Tibial nerve (tissue), 4 donors: ENCODE data around the gene FGGY. TPM values are rescaled to one million over a fixed set of nuclear protein-coding genes. Genes with fewer than 3 reads are reported as not detected.

Experiments used
- DNase-seq, 2 donors: peaks; one replicate each; pipeline ENCODE4 v3.0.0-alpha.2; 2019; ENCODE audit warnings: low spot score in 2 of 2
- H3K27ac ChIP-seq, 4 donors: fragments of 200-600 bp; sonication (generic) in 3 of 4; one replicate each; pipeline ENCODE4 v1.5.1; 2017 to 2019; ENCODE audit warnings: mild to moderate bottlenecking in 1 of 4
- H3K27me3 ChIP-seq, 2 donors: fragments of 200-600 bp; sonication (generic) in 1 of 2; one replicate each; pipeline versions ENCODE4 v1.5.1 to v1.6.0; 2017 to 2019
- H3K36me3 ChIP-seq, 3 donors: fragments of 200-600 bp; sonication (generic); one replicate each; pipeline ENCODE4 v1.5.1; 2018 to 2019
- H3K4me1 ChIP-seq, 4 donors: fragments of 200-600 bp; sonication (generic) in 3 of 4; one replicate each; pipeline ENCODE4 v1.5.1; 2017 to 2019
- H3K4me3 ChIP-seq, 4 donors: fragments of 200-600 bp; sonication (generic) in 3 of 4; one replicate each; pipeline ENCODE4 v1.5.1; 2017 to 2019; ENCODE audit warnings: mild to moderate bottlenecking in 1 of 4, moderate library complexity in 1 of 4
- H3K9me3 ChIP-seq, 4 donors: fragments of 200-600 bp; sonication (generic) in 3 of 4; one replicate each; pipeline ENCODE4 v1.5.1; 2017 to 2019
- CTCF ChIP-seq, 5 experiments: fragments of 200-600 bp in 3 of 5; fragments of 450-650 bp in 2 of 5; sonication (generic) in 3 of 5; IDR thresholded peaks; one replicate each; pipeline ENCODE4 v1.5.1; 2016 to 2019; ENCODE audit warnings: antibody characterized with exemption in 5 of 5, mild to moderate bottlenecking in 3 of 5, moderate library complexity in 2 of 5
- EP300 ChIP-seq, 2 donors: sonication (generic); formaldehyde crosslinking; IDR thresholded peaks; one replicate each; pipeline ENCODE4 v1.6.1; 2017; ENCODE audit warnings: antibody characterized with exemption in 2 of 2, mild to moderate bottlenecking in 1 of 2
- POLR2A ChIP-seq, 2 donors: fragments of 450-650 bp; IDR thresholded peaks; one replicate each; pipeline ENCODE4 v1.6.1; 2017; ENCODE audit warnings: antibody characterized with exemption in 2 of 2, mild to moderate bottlenecking in 2 of 2, moderate library complexity in 2 of 2
- WGBS, 2 donors: methylation state at CpG; one replicate each; pipeline ENCODE4 v1.1.5; 2018; 5-methylcytosine and 5-hydroxymethylcytosine counted together
- total RNA-seq, 4 donors: library from RNA; depleted of rRNA; stranded (reverse); fragments of >200 nt; gene quantifications; one replicate each; pipeline ENCODE4 v1.1.0, GENCODE V29; 2016

The FGGY gene
- total RNA-seq, 4 donors from 2014 or later, result 27.0 to 40.6 (median 32.9) TPM

- no peak for TF ChIP-seq POLR2A (IDR thresholded peaks at IDR 0.05)
- no peak for TF ChIP-seq EP300 (IDR thresholded peaks at IDR 0.05)
- no peak for TF ChIP-seq CTCF (IDR thresholded peaks at IDR 0.05)
- Histone ChIP-seq H3K27me3 (no peaks in the 10 kb centered on the region), H3K4me3 (no peak overlapping the region), H3K27ac (no peak overlapping the region), H3K36me3 (no peaks in the 10 kb centered on the region), H3K9me3 (no peaks in the 10 kb centered on the region), H3K4me1 (peaks cover 0 to 7% (median 0%) of the 10 kb centered on the region in 4 donors)
- no peak for DNase-seq
- 94 to 100% methylated on average over 2 of the region's 2 CpGs for WGBS, 2 donors
Measured at GRCh38 chr1:59289570-59289969, 7.3 kb upstream of the FGGY start.

DNA sequence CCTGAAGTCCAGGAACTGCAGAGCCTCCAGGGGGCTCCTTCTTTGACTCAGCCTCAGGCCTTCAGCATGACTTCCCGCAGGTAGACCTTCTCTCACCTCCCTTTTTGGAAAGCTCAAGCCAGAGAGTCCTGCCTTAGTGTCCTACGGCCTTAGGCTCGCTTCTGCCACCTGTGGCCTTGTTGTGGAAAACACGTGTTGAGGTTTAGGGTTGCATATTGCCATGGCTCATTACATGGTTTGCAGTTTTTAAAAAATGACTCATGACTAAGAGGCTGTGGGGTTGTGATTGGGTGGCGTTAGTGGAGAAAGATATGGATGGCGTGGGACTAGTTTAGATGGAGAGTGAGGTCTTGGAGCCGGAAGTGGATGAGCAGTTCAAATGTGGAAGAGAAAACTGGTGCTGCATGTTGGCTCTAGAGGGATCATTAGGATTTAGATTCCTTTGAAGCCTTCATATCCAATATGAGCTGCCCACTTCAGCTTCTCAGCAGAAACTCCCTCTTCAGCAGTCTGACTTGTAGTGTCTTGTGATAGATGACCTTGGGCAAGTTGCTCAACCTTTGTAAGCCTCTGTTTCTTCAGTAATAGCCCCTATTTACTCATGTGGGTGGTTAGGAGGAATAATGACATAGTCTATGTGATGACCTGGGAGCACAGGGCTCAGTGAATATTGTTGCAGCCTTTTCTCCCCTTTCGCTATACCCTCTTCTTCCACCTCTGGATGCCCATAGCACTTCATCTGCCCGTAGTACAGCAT is 6.5 kb upstream of the FGGY start:
- Histone ChIP-seq H3K9me3 (no peaks in the 10 kb centered on the region), H3K4me1 (peaks cover 0 to 8% (median 1%) of the 10 kb centered on the region in 4 donors), H3K27me3 (no peaks in the 10 kb centered on the region), H3K4me3 (no peak overlapping the region), H3K36me3 (no peaks in the 10 kb centered on the region), H3K27ac (no peak overlapping the region)
- DNase-seq, result no peak
- 84% methylated on average over 9 of the region's 9 CpGs for WGBS, 2 donors
- TF ChIP-seq EP300 (IDR thresholded peaks at IDR 0.05) (no peak), CTCF (IDR thresholded peaks at IDR 0.05) (peak in 1 of 5 experiments; percentile 19)

- H3K4me3 ChIP-seq, result no peak overlapping the region
- H3K36me3 ChIP-seq, result no peaks in the 10 kb centered on the region
- no peaks in the 10 kb centered on the region for H3K9me3 ChIP-seq
- TF ChIP-seq POLR2A (IDR thresholded peaks at IDR 0.05) (no peak), EP300 (IDR thresholded peaks at IDR 0.05) (no peak), CTCF (IDR thresholded peaks at IDR 0.05) (no peak)
- DNase-seq, result no peak
- no peaks in the 10 kb centered on the region for H3K27me3 ChIP-seq
- H3K4me1 ChIP-seq, result peaks cover 0 to 16% (median 4%) of the 10 kb centered on the region in 4 donors
- H3K27ac ChIP-seq, result no peak overlapping the region
Measured at GRCh38 chr1:59291561-59291960, 5.3 kb upstream of the FGGY start.

GRCh38 chr1:59292562-59292961 is 4.3 kb upstream of the FGGY start:
- peak overlapping the region in 2 of 4 donors; percentile 7 to 46 for H3K27ac ChIP-seq
- H3K4me3 ChIP-seq, result no peak overlapping the region
- peak in 1 of 2 donors; percentile 63 for DNase-seq
- no peaks in the 10 kb centered on the region for H3K36me3 ChIP-seq
- WGBS, 2 donors, result 59 to 63% methylated on average over 2 of the region's 2 CpGs
- peaks cover 0 to 22% (median 7%) of the 10 kb centered on the region in 4 donors for H3K4me1 ChIP-seq
- TF ChIP-seq CTCF (IDR thresholded peaks at IDR 0.05), result no peak
- TF ChIP-seq EP300 (IDR thresholded peaks at IDR 0.05), result peak in 1 of 2 donors; percentile 87
- no peaks in the 10 kb centered on the region for H3K27me3 ChIP-seq
- no peaks in the 10 kb centered on the region for H3K9me3 ChIP-seq

- Histone ChIP-seq H3K27ac (no peak overlapping the region), H3K4me1 (peaks cover 0 to 28% (median 14%) of the 10 kb centered on the region in 4 donors), H3K4me3 (no peak overlapping the region), H3K27me3 (no peaks in the 10 kb centered on the region), H3K36me3 (no peaks in the 10 kb centered on the region), H3K9me3 (no peaks in the 10 kb centered on the region)
- no peak for TF ChIP-seq CTCF (IDR thresholded peaks at IDR 0.05)
- TF ChIP-seq EP300 (IDR thresholded peaks at IDR 0.05), result no peak
- no peak for TF ChIP-seq POLR2A (IDR thresholded peaks at IDR 0.05)
- no peak for DNase-seq
- 56 to 63% methylated on average over 2 of the region's 2 CpGs for WGBS, 2 donors
Measured at GRCh38 chr1:59293206-59293605, 3.7 kb upstream of the FGGY start.
